Measurements from ENCODE around the gene ZBTB21. TPM values are rescaled to one million over a fixed set of nuclear protein-coding genes. Genes with fewer than 3 reads are reported as not detected.

Gene ZBTB21
- total and polyA plus RNA-seq, 9 of the 15 experiments (the other 6 are each of a cell fraction or from before 2014, with no cell fraction given): 2.2 to 15.2 (median 8.7) TPM

DNA sequence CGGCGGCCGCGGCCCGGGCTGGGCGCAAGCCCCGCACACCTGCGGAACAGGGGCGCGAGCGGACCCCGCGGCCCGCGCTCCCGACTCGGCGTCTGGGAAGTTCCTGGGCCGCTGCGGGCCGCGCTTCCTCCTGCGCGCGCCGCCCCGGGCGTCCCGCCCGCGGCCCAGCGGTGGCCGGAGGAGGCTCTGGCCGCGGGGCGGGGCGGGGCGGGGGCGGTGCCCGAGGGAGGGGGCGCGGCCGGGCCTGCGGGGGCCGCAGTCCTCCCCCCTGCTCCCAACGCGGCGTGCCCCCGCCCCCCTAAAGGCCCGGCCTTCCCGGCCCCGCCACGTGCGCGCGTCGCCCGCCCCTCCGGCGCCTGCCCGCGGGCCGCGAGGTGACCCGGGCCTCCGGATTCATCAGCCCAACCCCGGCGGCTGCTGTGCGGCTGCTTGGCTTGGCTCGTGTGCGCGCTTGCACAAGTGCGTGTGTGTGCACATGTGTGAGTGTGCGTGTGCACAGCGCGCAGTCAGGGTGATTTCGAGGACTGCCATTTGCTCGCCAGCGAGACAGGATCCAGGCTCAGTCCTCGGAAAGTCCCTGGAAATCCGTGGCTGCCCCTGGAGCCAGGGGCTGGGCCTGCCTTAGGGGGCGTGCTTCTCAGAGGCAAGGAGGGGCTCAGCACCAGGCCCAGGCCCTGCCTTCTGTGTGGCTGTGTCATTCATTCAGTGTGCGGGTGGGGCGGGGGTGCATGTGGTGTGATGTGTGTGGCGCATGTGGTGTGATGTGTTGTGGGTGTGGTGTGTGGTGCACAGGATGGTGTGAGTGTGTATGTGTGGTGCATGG is 56.1 kb downstream of the ZBTB21 start, which contains the start of gene C2CD2 (continued):
- TF ChIP-seq ZNF395 (CRISPR knock-in tag; IDR thresholded peaks at IDR 0.05) (peak; percentile 47; the same call in 1 of the 2 replicates), TEAD2 (tag; IDR thresholded peaks at IDR 0.05) (no peak), ARNT (IDR thresholded peaks at IDR 0.05) (peak in 1 of 2 experiments; percentile 41; a peak in 1 of 4 replicates), PHB2 (IDR thresholded peaks at IDR 0.05; ENCODE audit: low read depth) (no peak), ELF2 (CRISPR knock-in tag; IDR thresholded peaks at IDR 0.05) (no peak), ZNF408 (CRISPR knock-in tag; IDR thresholded peaks at IDR 0.05; ENCODE audit: low read depth) (no peak), THRB (CRISPR knock-in tag; conservative IDR thresholded peaks at IDR 0.05) (no peak), DNMT1 (IDR thresholded peaks at IDR 0.05) (no peak), SREBF1 (IDR thresholded peaks at IDR 0.05; ENCODE audit: borderline replicate concordance, low read depth, low read length) (no peak), ID3 (CRISPR knock-in tag; IDR thresholded peaks at IDR 0.05) (no peak), ID3 (tag; IDR thresholded peaks at IDR 0.05) (peak; percentile 81; the same call in 1 of the 2 replicates), U2AF2 (optimal IDR thresholded peaks at IDR 0.05; ENCODE audit: low read depth, low read length) (no peak), KDM5B (IDR thresholded peaks at IDR 0.05; ENCODE audit: insufficient replicate concordance, low read depth, low read length) (peak; percentile 40), MBD1 (CRISPR knock-in tag; IDR thresholded peaks at IDR 0.05) (no peak)
- TF ChIP-seq, protein P1, sequence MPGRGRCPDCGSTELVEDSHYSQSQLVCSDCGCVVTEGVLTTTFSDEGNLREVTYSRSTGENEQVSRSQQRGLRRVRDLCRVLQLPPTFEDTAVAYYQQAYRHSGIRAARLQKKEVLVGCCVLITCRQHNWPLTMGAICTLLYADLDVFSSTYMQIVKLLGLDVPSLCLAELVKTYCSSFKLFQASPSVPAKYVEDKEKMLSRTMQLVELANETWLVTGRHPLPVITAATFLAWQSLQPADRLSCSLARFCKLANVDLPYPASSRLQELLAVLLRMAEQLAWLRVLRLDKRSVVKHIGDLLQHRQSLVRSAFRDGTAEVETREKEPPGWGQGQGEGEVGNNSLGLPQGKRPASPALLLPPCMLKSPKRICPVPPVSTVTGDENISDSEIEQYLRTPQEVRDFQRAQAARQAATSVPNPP (IDR thresholded peaks at IDR 0.05; ENCODE audit: borderline replicate concordance, insufficient read depth, insufficient read length): no peak
- TF ChIP-seq, protein P2, sequence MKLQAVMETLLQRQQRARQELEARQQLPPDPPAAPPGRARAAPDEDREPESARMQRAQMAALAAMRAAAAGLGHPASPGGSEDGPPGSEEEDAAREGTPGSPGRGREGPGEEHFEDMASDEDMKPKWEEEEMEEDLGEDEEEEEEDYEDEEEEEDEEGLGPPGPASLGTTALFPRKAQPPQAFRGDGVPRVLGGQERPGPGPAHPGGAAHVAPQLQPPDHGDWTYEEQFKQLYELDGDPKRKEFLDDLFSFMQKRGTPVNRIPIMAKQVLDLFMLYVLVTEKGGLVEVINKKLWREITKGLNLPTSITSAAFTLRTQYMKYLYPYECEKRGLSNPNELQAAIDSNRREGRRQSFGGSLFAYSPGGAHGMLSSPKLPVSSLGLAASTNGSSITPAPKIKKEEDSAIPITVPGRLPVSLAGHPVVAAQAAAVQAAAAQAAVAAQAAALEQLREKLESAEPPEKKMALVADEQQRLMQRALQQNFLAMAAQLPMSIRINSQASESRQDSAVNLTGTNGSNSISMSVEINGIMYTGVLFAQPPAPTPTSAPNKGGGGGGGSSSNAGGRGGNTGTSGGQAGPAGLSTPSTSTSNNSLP (IDR thresholded peaks at IDR 0.05; ENCODE audit: borderline replicate concordance, low read depth, low read length): no peak
- TF ChIP-seq, protein P3, sequence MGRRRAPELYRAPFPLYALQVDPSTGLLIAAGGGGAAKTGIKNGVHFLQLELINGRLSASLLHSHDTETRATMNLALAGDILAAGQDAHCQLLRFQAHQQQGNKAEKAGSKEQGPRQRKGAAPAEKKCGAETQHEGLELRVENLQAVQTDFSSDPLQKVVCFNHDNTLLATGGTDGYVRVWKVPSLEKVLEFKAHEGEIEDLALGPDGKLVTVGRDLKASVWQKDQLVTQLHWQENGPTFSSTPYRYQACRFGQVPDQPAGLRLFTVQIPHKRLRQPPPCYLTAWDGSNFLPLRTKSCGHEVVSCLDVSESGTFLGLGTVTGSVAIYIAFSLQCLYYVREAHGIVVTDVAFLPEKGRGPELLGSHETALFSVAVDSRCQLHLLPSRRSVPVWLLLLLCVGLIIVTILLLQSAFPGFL (CRISPR knock-in tag; IDR thresholded peaks at IDR 0.05): no peak

Measured in K562 (cell line).